OCI-LY1 (cell line): ENCODE data around the gene THSD1.

Experiments
- EZH2 ChIP-seq: fragments of 200-600 bp; sonication (generic), shearing (Covaris generic); IDR thresholded peaks from 2 replicates; pipeline ENCODE4 v1.8.0; 2017; ENCODE audit warnings: borderline replicate concordance, mixed run types, mild to moderate bottlenecking, antibody characterized with exemption, low read length, moderate library complexity, mixed read lengths
- TF ChIP-seq, protein P1 (sequence below): fragments of 200-600 bp; sonication (generic), shearing (Covaris generic); IDR thresholded peaks from 2 replicates; pipeline ENCODE4 v1.5.1; 2017; ENCODE audit warnings: mild to moderate bottlenecking, antibody characterized with exemption, low read length, moderate library complexity, mixed read lengths

DNA sequence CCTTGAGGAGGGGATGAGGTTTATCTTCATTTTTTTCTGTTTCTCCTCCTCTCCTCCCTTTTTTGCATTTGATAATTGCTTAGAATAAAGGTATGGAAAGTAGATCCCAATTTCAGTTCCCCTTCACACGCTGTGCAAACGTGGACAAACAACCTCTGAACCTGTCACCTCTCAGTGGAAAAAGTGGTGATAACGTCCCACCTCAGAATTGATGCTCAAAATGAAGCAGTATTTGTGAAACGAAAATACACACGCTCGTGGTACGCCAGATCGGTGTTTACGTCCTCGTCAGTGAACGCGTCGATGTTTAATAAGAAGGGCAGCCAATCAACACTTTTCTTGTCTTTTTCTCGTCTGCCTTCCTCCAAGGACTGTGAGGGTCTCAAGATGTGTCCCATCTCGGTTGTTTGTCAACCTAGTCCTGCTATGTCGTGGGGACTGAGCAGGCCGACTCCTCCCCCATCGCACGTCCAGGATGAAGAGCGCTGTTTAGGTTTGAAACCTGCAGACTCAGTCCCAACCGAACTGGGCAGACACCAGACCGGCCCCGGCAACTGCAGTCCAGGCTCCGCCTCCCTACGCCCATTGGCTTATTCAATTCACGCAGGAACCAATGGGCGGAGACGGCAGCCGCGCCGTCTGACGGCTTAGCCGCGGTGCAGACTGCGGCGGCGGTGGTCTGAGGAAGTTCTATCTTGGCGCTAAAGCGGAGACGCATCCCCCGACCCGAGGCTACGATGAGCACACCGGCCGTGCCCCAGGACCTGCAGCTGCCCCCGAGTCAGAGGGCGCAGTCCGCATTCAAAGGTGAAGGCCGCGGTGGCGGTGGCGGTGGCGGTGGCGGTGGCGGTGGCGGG lies 49.1 kb upstream of the THSD1 start, which contains the start of gene CKAP2:
- TF ChIP-seq, protein P1, sequence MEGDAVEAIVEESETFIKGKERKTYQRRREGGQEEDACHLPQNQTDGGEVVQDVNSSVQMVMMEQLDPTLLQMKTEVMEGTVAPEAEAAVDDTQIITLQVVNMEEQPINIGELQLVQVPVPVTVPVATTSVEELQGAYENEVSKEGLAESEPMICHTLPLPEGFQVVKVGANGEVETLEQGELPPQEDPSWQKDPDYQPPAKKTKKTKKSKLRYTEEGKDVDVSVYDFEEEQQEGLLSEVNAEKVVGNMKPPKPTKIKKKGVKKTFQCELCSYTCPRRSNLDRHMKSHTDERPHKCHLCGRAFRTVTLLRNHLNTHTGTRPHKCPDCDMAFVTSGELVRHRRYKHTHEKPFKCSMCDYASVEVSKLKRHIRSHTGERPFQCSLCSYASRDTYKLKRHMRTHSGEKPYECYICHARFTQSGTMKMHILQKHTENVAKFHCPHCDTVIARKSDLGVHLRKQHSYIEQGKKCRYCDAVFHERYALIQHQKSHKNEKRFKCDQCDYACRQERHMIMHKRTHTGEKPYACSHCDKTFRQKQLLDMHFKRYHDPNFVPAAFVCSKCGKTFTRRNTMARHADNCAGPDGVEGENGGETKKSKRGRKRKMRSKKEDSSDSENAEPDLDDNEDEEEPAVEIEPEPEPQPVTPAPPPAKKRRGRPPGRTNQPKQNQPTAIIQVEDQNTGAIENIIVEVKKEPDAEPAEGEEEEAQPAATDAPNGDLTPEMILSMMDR = no peak
- TF ChIP-seq EZH2 = no peak
